ENCODE results near the gene ZC3HAV1.

The ZC3HAV1 gene

GRCh38 chr7:139118805-139119485 is 9.4 kb upstream of the ZC3HAV1 start (continued):
- TF ChIP-seq PRDM2 (tag by site-specific recombination; IDR thresholded peaks at IDR 0.05; ENCODE audit: borderline replicate concordance) (no peak), ZBTB11 (tag by site-specific recombination; conservative IDR thresholded peaks at IDR 0.05; ENCODE audit: low read depth) (0 out of 2 replicates have a peak, but pooled peaks have one; percentile 16), ZNF530 (tag by site-specific recombination; IDR thresholded peaks at IDR 0.05; ENCODE audit: low read depth) (no peak), ZNF239 (tag by site-specific recombination; IDR thresholded peaks at IDR 0.05) (no peak), ZNF335 (tag by site-specific recombination; conservative IDR thresholded peaks at IDR 0.05) (peak; percentile 56), ZFHX2 (tag by site-specific recombination; conservative IDR thresholded peaks at IDR 0.05) (peak; percentile 95), ZNF639 (tag by site-specific recombination; IDR thresholded peaks at IDR 0.05) (peak; percentile 69; the same call in 1 of the 2 replicates), ZNF501 (tag by site-specific recombination; IDR thresholded peaks at IDR 0.05) (peak; percentile 66; the same call in 1 of the 2 replicates), ZBTB7A (tag by site-specific recombination; IDR thresholded peaks at IDR 0.05; ENCODE audit: low read depth) (no peak), ZNF692 (tag by site-specific recombination; IDR thresholded peaks at IDR 0.05) (peak; percentile 73; the same call in 1 of the 2 replicates), PATZ1 (tag by site-specific recombination; IDR thresholded peaks at IDR 0.05) (peak; percentile 74), ZNF558 (tag by site-specific recombination; IDR thresholded peaks at IDR 0.05) (peak; percentile 74; the same call in 1 of the 2 replicates), ZEB2 (tag by site-specific recombination; IDR thresholded peaks at IDR 0.05) (no peak; the same call in none of the 2 replicates), ZBTB10 (tag by site-specific recombination; IDR thresholded peaks at IDR 0.05) (peak; percentile 40; the same call in 1 of the 2 replicates), INSM2 (tag by site-specific recombination; IDR thresholded peaks at IDR 0.05) (peak; percentile 69; the same call in 1 of the 2 replicates), ATF2 (tag by site-specific recombination; IDR thresholded peaks at IDR 0.05; ENCODE audit: low read depth) (peak; percentile 85)

All from HEK293 (cell line).